Left hindlimb (tissue), 1 donor: Measurements from ENCODE around the gene SURF1.
"Not testable (repeated sequence)": the region's sequence is repeated elsewhere in the genome, so short reads cannot be mapped to it uniquely, and the experiment has no call there.

ENCODE experiments used
- DNase-seq: peaks from one replicate; pipeline ENCODE4 v3.0.0-alpha.2; 2018

The SURF1 gene, protein sequence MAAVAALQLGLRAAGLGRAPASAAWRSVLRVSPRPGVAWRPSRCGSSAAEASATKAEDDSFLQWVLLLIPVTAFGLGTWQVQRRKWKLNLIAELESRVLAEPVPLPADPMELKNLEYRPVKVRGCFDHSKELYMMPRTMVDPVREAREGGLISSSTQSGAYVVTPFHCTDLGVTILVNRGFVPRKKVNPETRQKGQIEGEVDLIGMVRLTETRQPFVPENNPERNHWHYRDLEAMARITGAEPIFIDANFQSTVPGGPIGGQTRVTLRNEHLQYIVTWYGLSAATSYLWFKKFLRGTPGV

GRCh38 chr9:133356391-133357091 lies at the start of gene SURF1, which contains the start of gene SURF2:
Gene SURF1 (minus strand): TSS chr9:133356487. CDS start chr9:133356453, 34 bp downstream.
Gene SURF2 (plus strand): TSS chr9:133356550. CDS start chr9:133356593, 43 bp downstream.
- DNase-seq: peak; percentile 89

GRCh38 chr9:133405508-133406438 lies 49.5 kb upstream of the SURF1 start:
- no peak for DNase-seq

GRCh38 chr9:133404454-133405002 lies 48.2 kb upstream of the SURF1 start:
- no peak for DNase-seq

- no peak for DNase-seq
Observed at GRCh38 chr9:133403766-133404453, 47.6 kb upstream of the SURF1 start.

GRCh38 chr9:133402689-133403088 lies 46.4 kb upstream of the SURF1 start:
- DNase-seq: no peak

- DNase-seq: no peak
Observed at GRCh38 chr9:133401588-133401987, 45.3 kb upstream of the SURF1 start.

DNA sequence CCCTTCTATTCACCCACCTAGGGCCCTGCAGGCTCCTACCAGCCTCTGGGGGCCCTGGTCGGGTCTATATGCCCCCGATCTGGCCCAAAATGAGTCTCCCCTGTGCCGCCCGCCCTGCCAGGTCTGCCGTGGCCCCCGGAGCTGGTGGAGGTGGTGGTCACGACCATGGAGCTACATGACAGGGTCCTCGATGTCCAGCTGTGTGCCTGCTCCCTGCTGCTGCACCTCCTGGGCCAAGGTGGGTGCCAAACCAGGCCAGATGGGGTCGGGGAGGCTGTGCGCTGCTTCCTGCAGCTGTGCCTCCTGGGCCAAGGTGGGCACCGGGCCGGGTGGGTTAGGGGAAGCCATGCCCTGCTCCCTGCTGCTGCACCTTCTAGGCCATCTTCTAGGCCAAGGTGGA lies 44.0 kb upstream of the SURF1 start:
- DNase-seq: no peak

DNA sequence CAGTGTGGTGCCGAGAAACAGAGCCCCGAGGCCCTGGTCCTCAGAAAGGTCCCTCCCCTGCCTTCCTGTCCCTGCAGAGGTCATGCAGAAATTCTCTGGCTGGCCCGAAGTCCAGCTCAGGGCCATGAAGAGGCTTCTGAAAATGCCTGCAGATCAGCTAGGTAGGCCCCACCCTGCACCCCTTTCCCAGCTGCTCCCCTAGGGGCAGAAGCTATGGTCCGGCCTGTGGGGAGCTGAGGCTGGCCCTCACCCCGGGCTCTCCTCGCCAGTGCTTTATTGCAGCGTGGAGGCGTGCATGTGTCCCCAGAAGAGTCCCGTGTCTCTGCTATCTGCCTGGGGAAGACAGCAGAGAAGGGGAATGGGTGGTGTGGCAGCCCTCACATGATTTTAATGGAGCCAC lies 41.6 kb upstream of the SURF1 start:
- no peak for DNase-seq

GRCh38 chr9:133397370-133397769 lies 41.1 kb upstream of the SURF1 start:
- DNase-seq: no peak

DNA sequence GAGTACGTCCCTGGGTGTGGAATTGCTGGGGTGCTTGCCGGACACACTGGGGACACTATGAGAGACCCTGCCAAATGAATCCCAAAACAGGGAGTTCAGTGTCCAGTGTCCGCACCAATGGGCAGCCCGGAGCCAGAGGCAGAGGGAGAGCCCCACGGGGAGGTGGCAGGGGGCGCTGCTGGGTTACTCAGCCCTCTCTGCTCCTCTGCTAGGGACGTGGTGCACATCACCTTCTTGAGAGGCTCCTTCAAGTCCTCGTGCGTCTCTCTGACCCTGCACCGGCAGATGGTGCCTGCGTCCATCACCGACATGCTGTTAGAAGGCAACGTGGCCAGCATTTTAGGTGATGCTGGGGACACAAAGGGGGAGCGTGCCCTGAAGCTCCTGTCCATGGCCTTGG lies 40.7 kb upstream of the SURF1 start:
- DNase-seq: no peak

- no peak for DNase-seq
Observed at GRCh38 chr9:133394687-133395271, 38.5 kb upstream of the SURF1 start.

DNA sequence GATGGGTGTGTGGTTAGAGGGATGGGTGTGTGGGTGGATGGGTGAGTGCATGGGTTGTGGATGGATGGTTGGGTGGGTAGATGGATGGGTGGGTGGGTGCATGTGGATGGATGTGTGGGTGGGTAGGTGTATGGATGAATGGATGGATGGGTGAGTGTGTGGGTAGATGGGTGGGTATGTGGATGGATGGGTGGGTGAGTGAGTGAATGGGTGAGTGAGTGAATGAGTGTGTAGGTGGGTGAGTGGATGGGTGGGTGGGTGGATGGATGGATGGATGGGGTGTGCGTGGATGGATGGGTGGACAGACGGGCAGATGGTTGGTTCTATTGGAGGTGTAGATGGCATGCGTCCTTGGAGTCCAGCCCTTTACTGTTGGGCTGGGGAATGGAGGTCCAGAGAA lies 37.1 kb upstream of the SURF1 start:
- no peak for DNase-seq

- DNase-seq: not testable (repeated sequence)
Observed at GRCh38 chr9:133392308-133392707, 36.0 kb upstream of the SURF1 start.

GRCh38 chr9:133391449-133391848 lies 35.2 kb upstream of the SURF1 start:
- not testable (repeated sequence) for DNase-seq

DNA sequence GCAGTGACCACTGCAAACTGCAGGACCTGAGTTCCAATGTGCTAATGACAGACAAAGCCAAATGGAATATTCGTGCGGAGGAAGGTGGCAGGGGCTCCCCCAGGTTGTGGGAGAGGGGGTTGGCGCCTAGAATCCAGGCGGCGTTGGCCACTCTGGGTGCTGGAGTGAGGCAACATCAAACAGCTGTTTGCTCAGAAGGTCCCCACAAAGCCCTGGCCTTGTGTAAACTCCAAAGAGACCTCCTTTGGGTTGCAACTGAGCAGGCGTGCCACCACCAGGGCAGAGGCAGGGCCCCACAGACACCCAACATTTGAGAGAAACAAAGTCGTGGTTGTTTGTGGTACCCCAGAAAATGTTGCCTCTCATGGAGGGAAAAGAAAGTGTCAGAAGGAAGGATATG lies 34.4 kb upstream of the SURF1 start:
- no peak for DNase-seq

DNA sequence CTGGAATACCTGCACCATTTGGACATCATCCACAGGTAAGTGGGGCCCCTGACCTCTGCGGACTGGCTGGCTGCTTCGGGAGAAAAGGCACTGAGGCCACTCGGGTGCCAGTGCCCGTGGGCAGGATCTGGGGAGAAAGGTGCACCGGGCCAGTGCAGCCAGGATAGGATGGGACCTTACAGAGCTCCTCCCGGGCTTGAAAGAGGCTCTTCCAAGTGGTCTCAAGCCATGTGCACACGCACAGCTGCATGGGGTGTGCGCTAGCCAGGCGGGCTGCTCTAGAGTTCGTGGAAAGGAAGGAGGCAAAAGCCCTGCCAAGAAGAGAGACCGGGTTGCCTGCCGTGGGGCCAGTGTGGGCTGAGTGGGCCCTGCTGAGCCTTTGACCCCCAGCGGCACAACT lies 33.3 kb upstream of the SURF1 start:
- DNase-seq: no peak

GRCh38 chr9:133389025-133389557 lies 32.8 kb upstream of the SURF1 start:
- DNase-seq: no peak

DNA sequence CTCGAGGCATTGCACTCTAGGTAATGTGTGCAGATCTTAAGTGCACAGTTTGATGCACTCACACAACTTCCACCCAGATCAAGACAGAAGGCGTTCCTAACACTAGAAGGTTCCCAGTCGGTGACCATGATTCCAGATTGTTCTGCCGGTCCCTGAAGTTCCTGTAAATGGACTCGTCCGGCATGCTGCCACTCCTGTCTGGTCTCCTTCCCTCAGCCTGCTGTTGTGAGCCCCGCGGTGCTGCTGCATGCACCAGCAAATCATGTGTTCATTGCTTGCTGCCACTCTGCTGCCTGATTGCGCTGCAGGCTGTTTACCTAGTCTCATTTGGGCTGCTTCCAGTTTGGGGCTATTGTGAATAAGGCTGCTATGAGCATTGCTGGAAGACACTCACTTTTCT lies 31.4 kb upstream of the SURF1 start:
- no peak for DNase-seq

DNA sequence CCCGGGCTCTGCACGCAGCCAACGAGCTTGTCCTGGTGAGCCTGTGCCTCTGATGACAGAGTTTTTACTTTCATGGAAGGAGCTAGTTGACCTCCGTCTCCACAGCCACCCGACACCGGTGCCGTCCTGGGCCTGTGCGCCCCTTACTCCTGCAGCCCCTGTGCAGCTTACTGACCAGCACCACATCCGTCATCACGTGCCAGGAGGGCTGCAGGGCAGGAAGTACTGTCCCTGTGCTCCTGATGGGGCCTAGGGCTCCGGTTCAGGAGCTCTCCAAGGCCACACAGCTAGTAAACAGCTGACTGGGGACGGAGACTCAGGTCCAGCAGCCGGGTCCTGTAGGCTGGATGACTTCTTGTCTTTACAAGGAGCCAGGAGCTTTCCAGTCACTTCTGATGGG lies 30.1 kb upstream of the SURF1 start:
- DNase-seq: no peak

DNA sequence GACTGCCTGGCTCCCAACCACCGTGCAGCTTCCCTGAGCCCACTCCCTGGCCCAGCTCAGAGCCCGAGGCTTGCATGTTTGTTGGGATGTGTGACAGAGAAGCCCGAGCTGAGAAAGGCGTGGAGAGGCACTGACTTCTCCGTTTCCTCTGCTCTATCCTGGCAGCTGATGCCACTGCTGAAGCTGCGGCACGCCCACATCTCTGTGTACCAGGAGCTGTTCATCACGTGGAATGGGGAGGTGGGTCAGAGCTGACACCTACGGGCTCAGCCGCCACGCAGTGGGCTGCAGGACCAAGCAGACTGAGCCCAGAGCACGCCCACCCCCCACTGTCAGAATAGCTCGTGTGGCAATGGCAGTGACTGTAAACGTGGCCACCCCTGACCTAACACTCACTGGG lies 29.2 kb upstream of the SURF1 start:
- DNase-seq: no peak

- DNase-seq: no peak
Observed at GRCh38 chr9:133384736-133385321, 28.5 kb upstream of the SURF1 start.
